A549 (cell line): ENCODE measurements around the gene ARSJ. TPM values are rescaled to one million over a fixed set of nuclear protein-coding genes. Genes with fewer than 3 reads are reported as not detected.

Source experiments
- ATAC-seq, 2 experiments: fragments of 200-7000 bp in 1 of 2; fragments of >200 bp in 1 of 2; cut with Nextera tagmentation in 1 of 2; cut with Tn5 transposase in 1 of 2; 3 replicates each; pipeline versions ENCODE4 v1.8.0 to v1.9.1; 2018 to 2020; ENCODE audit warnings: mild to moderate bottlenecking in 1 of 2, moderate library complexity in 1 of 2
- CTCF ChIA-PET: fragments of 300-600 bp; sonication (Branson Sonifier 250); formaldehyde crosslinking; extraction: SDS; loops from one replicate; lab custom pipeline; 2021; ENCODE audit warnings: antibody characterized with exemption, inconsistent platforms; lab: Yijun Ruan, JAX
- POLR2A ChIA-PET: fragments of 350-600 bp; formaldehyde crosslinking; extraction: SDS; loops from one replicate; lab custom pipeline; 2021; ENCODE audit warnings: antibody characterized with exemption, inconsistent platforms; lab: Yijun Ruan, JAX
- DNase-seq, 2 experiments: peaks; one replicate each; pipeline versions ENCODE4 v3.0.0 to v3.0.0-alpha.2; 2011 to 2016; ENCODE audit warnings: low read depth in 1 of 2, low spot score in 1 of 2
- FAIRE-seq: peaks from 2 replicates; lab custom pipeline; 2011; peaks lifted over from hg19 to GRCh38; lab: Jason Lieb, UNC
- H3K27ac ChIP-seq, 2 experiments: fragments of >200 bp; sonication (Bioruptor Twin); formaldehyde crosslinking; 3 replicates each; pipeline ENCODE4 v1.5.1; 2016 to 2017
- H3K4me1 ChIP-seq: fragments of >200 bp; sonication (Bioruptor Twin); formaldehyde crosslinking; 3 replicates; pipeline ENCODE4 v1.6.1; 2016
- H3K4me2 ChIP-seq: fragments of >200 bp; sonication (Bioruptor Twin); formaldehyde crosslinking; 3 replicates; pipeline ENCODE4 v1.6.1; 2016
- H3K4me3 ChIP-seq: fragments of >200 bp; sonication (Bioruptor Twin); formaldehyde crosslinking; 3 replicates; pipeline ENCODE4 v1.5.1; 2016
- H3K9me3 ChIP-seq: fragments of >200 bp; sonication (Bioruptor Twin); formaldehyde crosslinking; 3 replicates; pipeline ENCODE4 v1.6.1; 2016
- BCL3 ChIP-seq: fragments of >200 bp; sonication (Bioruptor Twin); formaldehyde crosslinking; IDR thresholded peaks from 3 replicates; pipeline ENCODE4 v1.6.1; 2016
- BHLHE40 ChIP-seq: IDR thresholded peaks from 2 replicates; pipeline ENCODE4 v1.6.1; 2012; ENCODE audit warnings: low read depth, low read length, inconsistent platforms
- CHD2 ChIP-seq: fragments of 150-350 bp; IDR thresholded peaks from 2 replicates; pipeline ENCODE4 v1.6.1; 2014; ENCODE audit warnings: low read length; ENCODE audit not compliant: partially characterized antibody
- CTCF ChIP-seq: fragments of >200 bp; sonication (Bioruptor Twin); formaldehyde crosslinking; IDR thresholded peaks from 3 replicates; pipeline ENCODE4 v1.5.1; 2016
- E2F6 ChIP-seq: IDR thresholded peaks from 2 replicates; pipeline ENCODE4 v1.6.1; 2012; ENCODE audit warnings: low read depth, borderline replicate concordance
- ESRRA ChIP-seq: fragments of 150-350 bp; IDR thresholded peaks from 2 replicates; pipeline ENCODE4 v1.6.1; 2014; ENCODE audit warnings: mild to moderate bottlenecking, low read length, borderline replicate concordance
- FOSB ChIP-seq: fragments of 250-450 bp; sonication (Bioruptor Pico); IDR thresholded peaks from 2 replicates; pipeline ENCODE4 v1.5.0; 2020; ENCODE audit warnings: mild to moderate bottlenecking, moderate library complexity
- FOSL2 ChIP-seq, 2 experiments: fragments of 450-650 bp in 1 of 2; fragments of >200 bp in 1 of 2; sonication (Bioruptor Twin) in 1 of 2; formaldehyde crosslinking; IDR thresholded peaks; 2 replicates each; pipeline versions ENCODE4 v1.5.0 to v1.6.1; 2016 to 2020; ENCODE audit warnings: mild to moderate bottlenecking in 1 of 2, moderate library complexity in 1 of 2
- GATA3 ChIP-seq: IDR thresholded peaks from 2 replicates; pipeline ENCODE4 v1.6.1; 2012; ENCODE audit warnings: borderline replicate concordance
- HDAC2 ChIP-seq: fragments of 200-600 bp; sonication (generic); IDR thresholded peaks from 2 replicates; pipeline ENCODE4 v1.6.1; 2016
- HES2 ChIP-seq: fragments of >200 bp; sonication (Bioruptor Twin); formaldehyde crosslinking; IDR thresholded peaks from 2 replicates; pipeline ENCODE4 v1.6.1; 2016
- HMGXB4 ChIP-seq: fragments of 250-450 bp; sonication (Bioruptor Pico); IDR thresholded peaks from 2 replicates; pipeline ENCODE4 v1.5.0; 2021; ENCODE audit warnings: mild to moderate bottlenecking, moderate library complexity, borderline replicate concordance
- HOXA7 ChIP-seq: fragments of 250-450 bp; sonication (Bioruptor Pico); IDR thresholded peaks from 2 replicates; pipeline ENCODE4 v1.5.0; 2020; ENCODE audit warnings: mild to moderate bottlenecking, moderate library complexity
- HOXB13 ChIP-seq: fragments of 250-450 bp; sonication (Bioruptor Pico); IDR thresholded peaks from 2 replicates; pipeline ENCODE4 v1.5.0; 2020; ENCODE audit warnings: low read depth, mild to moderate bottlenecking, moderate library complexity
- KDM5A ChIP-seq: fragments of 200-600 bp; sonication (generic); IDR thresholded peaks from 2 replicates; pipeline ENCODE4 v1.6.1; 2016; ENCODE audit warnings: antibody characterized with exemption, mild to moderate bottlenecking
- MYC ChIP-seq: IDR thresholded peaks from 2 replicates; pipeline ENCODE4 v1.6.1; 2012; ENCODE audit warnings: mild to moderate bottlenecking, inconsistent platforms, low read length, improper control_type of control experiment, borderline replicate concordance
- NFE2L2 ChIP-seq: fragments of 150-350 bp; conservative IDR thresholded peaks from 2 replicates; pipeline ENCODE4 v1.6.1; 2014; ENCODE audit warnings: low read length
- NPAS2 ChIP-seq: fragments of 250-450 bp; sonication (Bioruptor Pico); IDR thresholded peaks from 2 replicates; pipeline ENCODE4 v1.8.0; 2022; ENCODE audit warnings: mild to moderate bottlenecking, moderate library complexity, borderline replicate concordance
- NR3C1 ChIP-seq: fragments of >200 bp; sonication (Bioruptor Twin); formaldehyde crosslinking; IDR thresholded peaks from 3 replicates; pipeline ENCODE4 v1.6.1; 2017
- RARB ChIP-seq: fragments of 250-450 bp; sonication (Bioruptor Pico); IDR thresholded peaks from 2 replicates; pipeline ENCODE4 v1.8.0; 2021; ENCODE audit warnings: mild to moderate bottlenecking, moderate library complexity
- REST ChIP-seq: fragments of 200-600 bp; sonication (generic); IDR thresholded peaks from 2 replicates; pipeline ENCODE4 v1.6.1; 2016; ENCODE audit warnings: antibody characterized with exemption, mild to moderate bottlenecking, moderate library complexity
- RNF2 ChIP-seq: fragments of 200-600 bp; sonication (generic); IDR thresholded peaks from 2 replicates; pipeline ENCODE4 v1.6.1; 2016; ENCODE audit warnings: low read depth, mild to moderate bottlenecking, antibody characterized with exemption, moderate library complexity, borderline replicate concordance
- ZNF302 ChIP-seq: fragments of 250-450 bp; sonication (Bioruptor Pico); IDR thresholded peaks from 2 replicates; pipeline ENCODE4 v1.9.0; 2021; ENCODE audit warnings: inconsistent platforms, mild to moderate bottlenecking, moderate library complexity
- ZSCAN20 ChIP-seq: fragments of 250-450 bp; sonication (Bioruptor Pico); IDR thresholded peaks from 2 replicates; pipeline ENCODE4 v1.8.0; 2022; ENCODE audit warnings: mild to moderate bottlenecking, moderate library complexity
- WGBS: methylation state at CpG from one replicate; pipeline ENCODE4 v1.1.6; 2017; ENCODE audit errors: missing lambda C conversion rate; 5-methylcytosine and 5-hydroxymethylcytosine counted together
- polyA plus RNA-seq, 4 experiments: library from polyadenylated mRNA; depleted of rRNA in 3 of 4; stranded (reverse); fragments of >200 nt; fragmentation: RNase III in 1 of 4; extraction: RNeasy Plus Mini Kit Qiagen cat#74134 plus additional on column Dnase treatment in 1 of 4; gene quantifications; 2 replicates in 3 of 4; 3 replicates in 1 of 4; pipeline ENCODE4 v1.2.3, GENCODE V29; 2011 to 2017

Gene ARSJ
- polyA plus RNA-seq, 2 of the 4 experiments (the other 2 are of a cell fraction): 3.0 to 8.6 TPM

GRCh38 chr4:113874480-113874879 lies 105.0 kb downstream of the ARSJ start:
- no peak for TF ChIP-seq HMGXB4
- TF ChIP-seq FOSB: no peak
- no peak for TF ChIP-seq E2F6
- TF ChIP-seq HOXA7 (CRISPR knock-in tag): no peak
- no peak for TF ChIP-seq FOSL2 (IDR thresholded peaks at IDR 0.05)
- TF ChIP-seq FOSL2 (CRISPR knock-in tag; IDR thresholded peaks at IDR 0.05): no peak
- no peak for TF ChIP-seq HOXB13
- no peak for TF ChIP-seq KDM5A
- TF ChIP-seq RARB (CRISPR knock-in tag): no peak
- no peak for TF ChIP-seq ZSCAN20
- TF ChIP-seq REST: no peak
- TF ChIP-seq ESRRA: no peak
- TF ChIP-seq NPAS2 (CRISPR knock-in tag): no peak
- no peak for TF ChIP-seq NR3C1
- TF ChIP-seq, all 56 proteins: peak for 0

GRCh38 chr4:113873508-113873907 lies 105.9 kb downstream of the ARSJ start:
- CTCF ChIA-PET: interaction anchor here (0.7 kb wide), 1 partner anchor 8 kb away, joined by 5 read pairs; no protein-coding TSS in a partner anchor
- FAIRE-seq (no peak), DNase-seq (no peak), ATAC-seq (no peak)
- H3K4me1 ChIP-seq: no peaks in the 10 kb centered on the region
- no peak overlapping the region for H3K4me2 ChIP-seq
- no peak overlapping the region for H3K4me3 ChIP-seq
- POLR2A ChIA-PET: no interaction called here
- H3K9me3 ChIP-seq: no peaks in the 10 kb centered on the region
- no peak for TF ChIP-seq GATA3
- no peak for TF ChIP-seq MYC
- no peak for TF ChIP-seq BHLHE40
- no peak for TF ChIP-seq HOXA7 (CRISPR knock-in tag)
- TF ChIP-seq HDAC2: no peak
- TF ChIP-seq NFE2L2: no peak
- TF ChIP-seq CHD2: no peak
- no peak for TF ChIP-seq RNF2
- no peak for TF ChIP-seq BCL3
- no peak for TF ChIP-seq ZNF302 (CRISPR knock-in tag)
- no peak for TF ChIP-seq CTCF
- no peak for TF ChIP-seq HES2
- no peak for TF ChIP-seq ESRRA
- H3K27ac ChIP-seq: no peak overlapping the region

More at GRCh38 chr4:113874480-113874879, 105.0 kb downstream of the ARSJ start:
- Histone ChIP-seq H3K27ac (no peak overlapping the region), H3K9me3 (no peaks in the 10 kb centered on the region), H3K4me1 (no peaks in the 10 kb centered on the region), H3K4me3 (no peak overlapping the region), H3K4me2 (no peak overlapping the region)
- CTCF ChIA-PET: no interaction called here
- ATAC-seq (no peak), FAIRE-seq (no peak), DNase-seq (no peak)
- POLR2A ChIA-PET: no interaction called here
- WGBS: 48% methylated on average over 1 of the region's 1 CpG
